IMR-90 (cell line): ENCODE measurements around the gene P3H1. TPM values are rescaled to one million over a fixed set of nuclear protein-coding genes. Genes with fewer than 3 reads are reported as not detected.

Source experiments
- ATAC-seq: fragments of 200-7000 bp; cut with Tn5 transposase; 2 replicates; pipeline ENCODE4 v1.9.1; 2020; ENCODE audit warnings: low read depth, mild to moderate bottlenecking, moderate library complexity
- BruUV-seq: library from RNA; stranded (reverse); fragments of 400-500 nt; replicated peaks from 2 replicates; lab custom pipeline; 2021; lab: Mats Ljungman, UMichigan
- CTCF ChIA-PET: fragments of 300-600 bp; formaldehyde crosslinking; extraction: SDS; loops from one replicate; lab custom pipeline; 2021; ENCODE audit warnings: antibody characterized with exemption; lab: Yijun Ruan, JAX
- POLR2A ChIA-PET: fragments of 300-600 bp; sonication (Branson Sonifier 250); formaldehyde crosslinking; loops from one replicate; lab custom pipeline; 2022; ENCODE audit warnings: antibody characterized with exemption; ENCODE audit not compliant: unreplicated experiment; lab: Charles Lee
- DNase-seq: peaks from one replicate; pipeline ENCODE4 v3.0.0; 2013
- H2AFZ ChIP-seq: replicated peaks from 2 replicates; pipeline ENCODE3; 2013; ENCODE audit warnings: low read length, mild to moderate bottlenecking; ENCODE audit not compliant: poor library complexity
- H2AK5ac ChIP-seq: 2 replicates; pipeline ENCODE4 v1.6.1; 2013; ENCODE audit warnings: low read depth, low read length, inconsistent platforms
- H2AK9ac ChIP-seq: replicated peaks from 2 replicates; pipeline ENCODE3; 2013; ENCODE audit warnings: mild to moderate bottlenecking, low read depth, low read length, moderate library complexity; ENCODE audit not compliant: poor library complexity
- H2BK120ac ChIP-seq: 2 replicates; pipeline ENCODE4 v1.6.1; 2013; ENCODE audit warnings: low read depth, low read length, inconsistent platforms
- H2BK15ac ChIP-seq: 3 replicates; pipeline ENCODE4 v1.6.1; 2013; ENCODE audit warnings: low read depth, low read length, inconsistent platforms
- H2BK20ac ChIP-seq: 2 replicates; pipeline ENCODE4 v1.6.1; 2013; ENCODE audit warnings: low read depth, mild to moderate bottlenecking, inconsistent platforms, low read length, moderate library complexity
- H2BK5ac ChIP-seq: 2 replicates; pipeline ENCODE4 v1.6.1; 2013; ENCODE audit warnings: mild to moderate bottlenecking, low read depth, low read length, inconsistent platforms; ENCODE audit not compliant: poor library complexity, severe bottlenecking
- H3K14ac ChIP-seq: replicated peaks from 2 replicates; pipeline ENCODE4 v1.6.1; 2013; ENCODE audit warnings: low read depth, low read length, inconsistent platforms
- H3K18ac ChIP-seq: 2 replicates; pipeline ENCODE4 v1.6.1; 2013; ENCODE audit warnings: low read depth, low read length, control low read depth
- H3K23ac ChIP-seq: 2 replicates; pipeline ENCODE4 v1.6.1; 2013; ENCODE audit warnings: low read depth, low read length, inconsistent platforms
- H3K27ac ChIP-seq: 2 replicates; pipeline ENCODE4 v1.5.1; 2013; ENCODE audit warnings: mild to moderate bottlenecking, control low read depth, low read length; ENCODE audit not compliant: insufficient read depth
- H3K27me3 ChIP-seq: 2 replicates; pipeline ENCODE4 v1.6.1; 2013; ENCODE audit warnings: low read length; ENCODE audit not compliant: control insufficient read depth, insufficient read depth
- H3K36me3 ChIP-seq: 2 replicates; pipeline ENCODE4 v1.6.1; 2013; ENCODE audit warnings: low read length, mixed read lengths; ENCODE audit not compliant: control insufficient read depth, insufficient read depth
- H3K4ac ChIP-seq: 2 replicates; pipeline ENCODE4 v1.6.1; 2013; ENCODE audit warnings: low read depth, low read length, inconsistent platforms
- H3K4me1 ChIP-seq: 2 replicates; pipeline ENCODE4 v1.6.1; 2013; ENCODE audit warnings: low read length, mixed read lengths; ENCODE audit not compliant: control insufficient read depth, insufficient read depth
- H3K4me2 ChIP-seq: 2 replicates; pipeline ENCODE4 v1.6.1; 2013; ENCODE audit warnings: low read depth, mild to moderate bottlenecking, control low read depth, low read length, moderate library complexity
- H3K4me3 ChIP-seq: 2 replicates; pipeline ENCODE4 v1.5.1; 2013; ENCODE audit warnings: low read depth, mild to moderate bottlenecking, control low read depth, low read length, moderate library complexity; ENCODE audit not compliant: insufficient read depth
- H3K56ac ChIP-seq: 2 replicates; pipeline ENCODE4 v1.6.1; 2013; ENCODE audit warnings: low read length, inconsistent platforms; ENCODE audit not compliant: insufficient read depth; ENCODE audit errors: extremely low read depth
- H3K79me1 ChIP-seq, 2 experiments: 2 replicates each; pipeline ENCODE4 v1.6.1; 2013; ENCODE audit warnings: low read length in 2 of 2, inconsistent platforms in 1 of 2, low read depth in 1 of 2
- H3K9ac ChIP-seq: 2 replicates; pipeline ENCODE4 v1.6.1; 2013; ENCODE audit warnings: low read depth, low read length, control low read depth
- H3K9me1 ChIP-seq: 2 replicates; pipeline ENCODE4 v1.6.1; 2013; ENCODE audit warnings: low read length, inconsistent platforms; ENCODE audit not compliant: insufficient read depth
- H3K9me3 ChIP-seq: 2 replicates; pipeline ENCODE4 v1.6.1; 2013; ENCODE audit warnings: low read length; ENCODE audit not compliant: control insufficient read depth, insufficient read depth
- H4K20me1 ChIP-seq: 2 replicates; pipeline ENCODE4 v1.6.1; 2013; ENCODE audit warnings: low read length, inconsistent platforms; ENCODE audit not compliant: insufficient read depth
- H4K5ac ChIP-seq: 2 replicates; pipeline ENCODE4 v1.6.1; 2013; ENCODE audit warnings: mild to moderate bottlenecking, low read depth, low read length, control low read depth
- H4K8ac ChIP-seq, 2 experiments: 2 replicates each; pipeline ENCODE4 v1.6.1; 2013; ENCODE audit warnings: low read depth in 2 of 2, low read length in 2 of 2, control low read depth in 1 of 2, inconsistent platforms in 1 of 2
- H4K91ac ChIP-seq: 2 replicates; pipeline ENCODE4 v1.6.1; 2013; ENCODE audit warnings: low read depth, low read length, inconsistent platforms; ENCODE audit not compliant: insufficient read depth
- BHLHE40 ChIP-seq: fragments of 150-350 bp; IDR thresholded peaks from 2 replicates; pipeline ENCODE4 v1.6.1; 2016; ENCODE audit warnings: mild to moderate bottlenecking, low read depth, low read length
- CHD1 ChIP-seq: IDR thresholded peaks from 2 replicates; pipeline ENCODE4 v1.6.1; 2012; ENCODE audit warnings: low read depth, low read length, improper control_type of control experiment
- ELK1 ChIP-seq: fragments of 150-350 bp; IDR thresholded peaks from 2 replicates; pipeline ENCODE4 v1.6.1; 2016; ENCODE audit warnings: low read depth, mild to moderate bottlenecking, low read length, moderate library complexity, borderline replicate concordance
- FOS ChIP-seq: fragments of 150-350 bp; IDR thresholded peaks from 2 replicates; pipeline ENCODE4 v1.6.1; 2016; ENCODE audit warnings: low read depth, low read length
- MAFK ChIP-seq: IDR thresholded peaks from 2 replicates; pipeline ENCODE4 v1.6.1; 2012; ENCODE audit warnings: low read depth, low read length, improper control_type of control experiment
- MAZ ChIP-seq: IDR thresholded peaks from 2 replicates; pipeline ENCODE4 v1.6.1; 2012; ENCODE audit warnings: low read depth, mild to moderate bottlenecking, low read length, improper control_type of control experiment, moderate library complexity, borderline replicate concordance
- POLR2A ChIP-seq: IDR thresholded peaks from 2 replicates; pipeline ENCODE4 v1.6.1; 2012; ENCODE audit warnings: mild to moderate bottlenecking, low read depth, low read length
- RAD21 ChIP-seq: IDR thresholded peaks from 2 replicates; pipeline ENCODE4 v1.6.1; 2012; ENCODE audit warnings: low read length, improper control_type of control experiment
- RFX5 ChIP-seq: IDR thresholded peaks from 2 replicates; pipeline ENCODE4 v1.8.0; 2012; ENCODE audit warnings: low read depth, mild to moderate bottlenecking, low read length, moderate library complexity
- WGBS, 2 experiments: methylation state at CpG; one replicate each; pipeline versions ENCODE4 v1.1.5 to v1.1.7; 2013; ENCODE audit warnings: missing lambda C conversion rate in 2 of 2; ENCODE audit not compliant: insufficient read length in 1 of 2; ENCODE audit errors: extremely low coverage in 2 of 2; 5-methylcytosine and 5-hydroxymethylcytosine counted together
- dilution Hi-C: fragments of 300-500 bp; cut with HindIII; formaldehyde crosslinking; loops from one replicate; pipeline ENCODE4 v1.14.3; 2018; ENCODE audit warnings: low sequenced_read_pairs; ENCODE audit not compliant: unreplicated experiment
- in situ Hi-C: fragments of 300-500 bp; cut with MboI; formaldehyde crosslinking; loops from 3 replicates; pipeline ENCODE4 v1.14.3; 2019; ENCODE audit warnings: low sequenced_read_pairs, inconsistent platforms, mixed read lengths
- intact Hi-C: fragments of 100-400 bp; cut with micrococcal nuclease; formaldehyde crosslinking; loops from 2 replicates; pipeline ENCODE4 v1.10.0; 2022
- polyA plus RNA-seq, 3 experiments: library from polyadenylated mRNA; depleted of rRNA; stranded (reverse); fragments of >200 nt; gene quantifications; 2 replicates each; pipeline ENCODE4 v1.2.3, GENCODE V29; 2012; ENCODE audit warnings: low replicate concordance in 1 of 3
- total RNA-seq: library from RNA; depleted of rRNA; stranded (reverse); fragments of >200 nt; gene quantifications from 2 replicates; pipeline ENCODE4 v1.2.3, GENCODE V29; 2012
- TF ChIP-seq, protein P1 (sequence below): conservative IDR thresholded peaks from 2 replicates; pipeline ENCODE4 v1.5.1; 2012; ENCODE audit warnings: mild to moderate bottlenecking, low read depth, low read length, improper control_type of control experiment

P3H1 gene
- total and polyA plus RNA-seq, 2 of the 4 experiments (the other 2 are of a cell fraction) = 108 to 210 TPM

GRCh38 chr1:42733415-42734200, 33.2 kb downstream of the P3H1 start (continued):
- TF ChIP-seq, protein P1, sequence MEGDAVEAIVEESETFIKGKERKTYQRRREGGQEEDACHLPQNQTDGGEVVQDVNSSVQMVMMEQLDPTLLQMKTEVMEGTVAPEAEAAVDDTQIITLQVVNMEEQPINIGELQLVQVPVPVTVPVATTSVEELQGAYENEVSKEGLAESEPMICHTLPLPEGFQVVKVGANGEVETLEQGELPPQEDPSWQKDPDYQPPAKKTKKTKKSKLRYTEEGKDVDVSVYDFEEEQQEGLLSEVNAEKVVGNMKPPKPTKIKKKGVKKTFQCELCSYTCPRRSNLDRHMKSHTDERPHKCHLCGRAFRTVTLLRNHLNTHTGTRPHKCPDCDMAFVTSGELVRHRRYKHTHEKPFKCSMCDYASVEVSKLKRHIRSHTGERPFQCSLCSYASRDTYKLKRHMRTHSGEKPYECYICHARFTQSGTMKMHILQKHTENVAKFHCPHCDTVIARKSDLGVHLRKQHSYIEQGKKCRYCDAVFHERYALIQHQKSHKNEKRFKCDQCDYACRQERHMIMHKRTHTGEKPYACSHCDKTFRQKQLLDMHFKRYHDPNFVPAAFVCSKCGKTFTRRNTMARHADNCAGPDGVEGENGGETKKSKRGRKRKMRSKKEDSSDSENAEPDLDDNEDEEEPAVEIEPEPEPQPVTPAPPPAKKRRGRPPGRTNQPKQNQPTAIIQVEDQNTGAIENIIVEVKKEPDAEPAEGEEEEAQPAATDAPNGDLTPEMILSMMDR = no peak

DNA sequence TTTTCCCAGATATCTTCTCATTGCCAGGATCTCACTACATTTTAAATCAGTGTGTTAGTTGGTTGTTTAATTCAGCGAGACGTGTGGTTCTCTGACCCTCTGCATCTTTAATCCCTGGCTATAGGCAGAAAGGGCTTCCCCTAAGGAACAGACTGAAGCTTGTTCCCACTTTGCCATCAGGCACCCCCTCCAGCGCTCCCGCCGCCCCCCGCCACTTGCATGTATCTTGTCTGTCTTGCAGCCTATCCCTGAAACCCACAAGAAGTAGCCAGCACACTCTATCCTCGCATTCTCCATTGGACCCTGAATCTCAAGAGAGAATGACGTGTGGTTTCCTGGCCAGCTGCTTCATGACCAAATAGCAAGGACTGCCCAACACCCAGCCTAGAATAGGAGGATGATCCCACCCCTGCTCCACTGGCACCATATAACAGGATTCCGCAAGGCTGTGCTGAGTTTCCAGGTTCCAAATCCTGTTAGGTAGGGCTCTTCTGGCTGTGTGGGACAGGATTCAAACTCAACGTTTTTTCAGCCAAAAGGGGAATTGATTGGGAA, 34.6 kb downstream of the P3H1 start:
- Histone ChIP-seq H3K18ac (no peak overlapping the region), H4K91ac (no peak overlapping the region), H3K56ac (no peak overlapping the region), H2BK5ac (no peak overlapping the region), H2BK20ac (no peak overlapping the region), H4K20me1 (no peaks in the 10 kb centered on the region), H3K27me3 (no peaks in the 10 kb centered on the region; the same call in 1 of the 2 replicates), H2AK5ac (no peak overlapping the region), H3K4me2 (no peak overlapping the region), H3K4ac (no peak overlapping the region), H2BK15ac (no peak overlapping the region), H3K9me3 (no peaks in the 10 kb centered on the region), H2AFZ (no peak overlapping the region), H2AK9ac (no peak overlapping the region), H4K5ac (no peak overlapping the region), H3K36me3 (no peaks in the 10 kb centered on the region), H3K27ac (no peak overlapping the region), H3K9ac (no peak overlapping the region), H2BK120ac (no peak overlapping the region), H3K4me1 (no peaks in the 10 kb centered on the region), H3K9me1 (no peaks in the 10 kb centered on the region), H3K14ac (no peak overlapping the region), H4K8ac (no peak overlapping the region), H3K79me1 (no peaks in the 10 kb centered on the region), H3K23ac (no peak overlapping the region), H3K4me3 (no peak overlapping the region)
- no peak for TF ChIP-seq FOS
- no peak for TF ChIP-seq CHD1
- no peak for TF ChIP-seq POLR2A
- no peak for TF ChIP-seq RFX5
- no peak for TF ChIP-seq RAD21
- no peak for TF ChIP-seq BHLHE40
- TF ChIP-seq ELK1 = no peak
- TF ChIP-seq MAZ = no peak
- no peak for TF ChIP-seq MAFK
- dilution Hi-C loops = no loop called here
- ChIA-PET CTCF (no interaction called here), POLR2A (no interaction called here)
- DNase-seq (peak; percentile 10), ATAC-seq (no peak)
- in situ Hi-C loops = no loop called here
- 86% methylated on average over 6 of the region's 10 CpGs; no CpG with 5 or more reads in 1 of the 2 experiments for WGBS, 2 experiments
- intact Hi-C loops = no loop called here
- no TSS peak for BruUV-seq
